Heart right ventricle (tissue), 16 donors: Measurements from ENCODE around the gene CRHR2. TPM values are rescaled to one million over a fixed set of nuclear protein-coding genes. Genes with fewer than 3 reads are reported as not detected.

ENCODE experiments used
- ATAC-seq, 8 donors: fragments of 200-7000 bp; cut with Tn5 transposase; one replicate each; pipeline ENCODE4 v1.9.1; 2020; ENCODE audit warnings: mild to moderate bottlenecking in 8 of 8, moderate library complexity in 8 of 8, moderate number of reproducible peaks in 1 of 8
- DNase-seq, 2 donors: peaks; one replicate each; pipeline ENCODE4 v3.0.0-alpha.2; 2020
- H3K27ac ChIP-seq, 10 donors: fragments of 200-600 bp; sonication (generic) in 2 of 10; one replicate each; pipeline versions ENCODE4 v1.5.0 to v1.8.0; 2020 to 2022; ENCODE audit warnings: mild to moderate bottlenecking in 3 of 10
- H3K27me3 ChIP-seq, 7 donors: fragments of 200-600 bp; one replicate each; pipeline ENCODE4 v1.8.0; 2021 to 2022; ENCODE audit warnings: mild to moderate bottlenecking in 2 of 7
- H3K36me3 ChIP-seq, 9 donors: fragments of 200-600 bp; sonication (generic) in 1 of 9; one replicate each; pipeline versions ENCODE4 v1.5.0 to v1.8.0; 2020 to 2022; ENCODE audit warnings: mild to moderate bottlenecking in 2 of 9
- H3K4me1 ChIP-seq, 9 donors: fragments of 200-600 bp; sonication (generic) in 1 of 9; one replicate each; pipeline versions ENCODE4 v1.5.0 to v1.8.0; 2020 to 2022; ENCODE audit warnings: mild to moderate bottlenecking in 4 of 9
- H3K4me3 ChIP-seq, 10 donors: fragments of 200-600 bp; sonication (generic) in 2 of 10; one replicate each; pipeline versions ENCODE4 v1.5.0 to v1.8.0; 2020 to 2022; ENCODE audit warnings: mild to moderate bottlenecking in 7 of 10, moderate library complexity in 2 of 10
- H3K9me3 ChIP-seq, 11 donors: fragments of 200-600 bp in 10 of 11; sonication (generic) in 2 of 11; one replicate each; pipeline versions ENCODE4 v1.5.0 to v1.8.0; 2013 to 2022; ENCODE audit warnings: mild to moderate bottlenecking in 2 of 11, control low read depth in 1 of 11, moderate library complexity in 1 of 11
- WGBS, 2 donors: extraction: QIAGEN DNeasy Blood & Tissue Kit; methylation state at CpG; one replicate each; pipeline ENCODE4 v1.1.7; 2013; ENCODE audit warnings: inconsistent platforms in 1 of 2; 5-methylcytosine and 5-hydroxymethylcytosine counted together
- intact Hi-C, 10 donors: fragments of 100-400 bp; cut with DNase I; formaldehyde crosslinking; loops; one replicate each; pipeline versions ENCODE4 v1.11.1 to v1.14.2; 2022
- polyA plus RNA-seq, 2 donors: library from polyadenylated mRNA; stranded (reverse); fragments of 200-250 nt; gene quantifications; one replicate each; pipeline ENCODE4 v1.2.3, GENCODE V29; 2013
- total RNA-seq, 10 donors: library from RNA; stranded (reverse); fragmentation: NEBNext Ultra II Directional in 3 of 10; extraction: Animal tissue kit (Norgen Biotek cat#: 25700) in 3 of 10; gene quantifications; one replicate each; pipeline versions ENCODE4 v1.2.1 to v1.2.4, GENCODE V29; 2021 to 2023
- TF ChIP-seq, protein P1 (sequence below), 9 donors: fragments of 200-600 bp; sonication (generic) in 2 of 9; IDR thresholded peaks; one replicate each; pipeline versions ENCODE4 v1.5.0 to v1.8.0; 2021 to 2022; ENCODE audit warnings: antibody characterized with exemption in 9 of 9, mild to moderate bottlenecking in 5 of 9, moderate library complexity in 1 of 9
- donor health status: Arrhythmogenic right ventricular cardiomyopathy.
- donor health status: ischemic (EF 13 %, LVEDD 7.1; RV severe dilation, severe dysfunction).
- donor health status: healthy with polysubstance abuse.
- donor health status: DM: no; HTN: yes; CAD: no.
- donor health status: DM: no; HTN: no; CAD: no.
- donor health status: ischemic (EF 25% LVEDD 6.9; RV normal size, moderate dysfunction).
- donor health status: ischemic (EF 25% LVEDD 5.7; RV mildly dilated, moderate dysfunction).
- donor health status: healthy.
- donor health status: DM: yes; HTN: yes; CAD: no.
- donor health status: Ischemic cardiomyopathy.
- donor health status: ischemic (EF 35%, LVEDD 5.7; RV mildly dilated, moderate dysfunction).
- donor health status: nonischemic (EF 11% LVEDD 7.7; RV severe dilation, severe dysfunction).
- donor health status: DM: yes; HTN: yes; CAD: no.
- donor health status: PGD.
- donor health status: ischemic (EF 29% LVEDD 5.4; RV normal size, mild dysfunction).
- donor health status: nonischemic (EF 23%, LVEDD 6.1; RV moderate dilation, normal function).

CRHR2 gene
- total and polyA plus RNA-seq, 12 donors = 0.07 to 1.2 (median 0.28) TPM; not detected in 1

DNA sequence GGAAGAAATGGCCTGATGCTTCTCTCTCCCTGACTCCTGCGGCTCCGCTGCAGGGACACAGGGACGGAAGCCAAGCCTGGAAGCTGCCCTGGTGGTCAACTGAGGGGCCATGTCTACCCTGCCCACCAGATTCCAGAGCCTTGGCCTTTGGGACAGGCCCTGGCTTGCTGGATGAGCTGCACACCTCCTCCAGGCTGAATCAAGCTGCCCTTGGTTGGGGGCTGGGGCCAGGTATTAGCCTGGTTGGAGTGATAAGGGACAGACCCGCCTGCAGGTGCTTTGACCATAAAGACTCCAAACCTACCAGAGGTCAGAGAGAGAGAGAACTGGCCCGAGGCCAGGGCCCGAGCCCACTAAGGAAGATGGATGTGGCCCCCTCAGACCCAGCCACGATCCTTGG lies 30.1 kb downstream of the CRHR2 start:
- no peak overlapping the region for H3K4me3 ChIP-seq
- 89% methylated on average over 7 of the region's 7 CpGs for WGBS, 2 donors
- no peaks in the 10 kb centered on the region for H3K9me3 ChIP-seq
- H3K36me3 ChIP-seq = no peaks in the 10 kb centered on the region
- TF ChIP-seq, protein P1, sequence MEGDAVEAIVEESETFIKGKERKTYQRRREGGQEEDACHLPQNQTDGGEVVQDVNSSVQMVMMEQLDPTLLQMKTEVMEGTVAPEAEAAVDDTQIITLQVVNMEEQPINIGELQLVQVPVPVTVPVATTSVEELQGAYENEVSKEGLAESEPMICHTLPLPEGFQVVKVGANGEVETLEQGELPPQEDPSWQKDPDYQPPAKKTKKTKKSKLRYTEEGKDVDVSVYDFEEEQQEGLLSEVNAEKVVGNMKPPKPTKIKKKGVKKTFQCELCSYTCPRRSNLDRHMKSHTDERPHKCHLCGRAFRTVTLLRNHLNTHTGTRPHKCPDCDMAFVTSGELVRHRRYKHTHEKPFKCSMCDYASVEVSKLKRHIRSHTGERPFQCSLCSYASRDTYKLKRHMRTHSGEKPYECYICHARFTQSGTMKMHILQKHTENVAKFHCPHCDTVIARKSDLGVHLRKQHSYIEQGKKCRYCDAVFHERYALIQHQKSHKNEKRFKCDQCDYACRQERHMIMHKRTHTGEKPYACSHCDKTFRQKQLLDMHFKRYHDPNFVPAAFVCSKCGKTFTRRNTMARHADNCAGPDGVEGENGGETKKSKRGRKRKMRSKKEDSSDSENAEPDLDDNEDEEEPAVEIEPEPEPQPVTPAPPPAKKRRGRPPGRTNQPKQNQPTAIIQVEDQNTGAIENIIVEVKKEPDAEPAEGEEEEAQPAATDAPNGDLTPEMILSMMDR (IDR thresholded peaks at IDR 0.05) = no peak
- H3K4me1 ChIP-seq = no peaks in the 10 kb centered on the region
- intact Hi-C loops = no loop called here
- H3K27me3 ChIP-seq = no peaks in the 10 kb centered on the region
- DNase-seq (no peak), ATAC-seq (no peak)
- no peak overlapping the region for H3K27ac ChIP-seq

- intact Hi-C loops = no loop called here
- ATAC-seq (no peak), DNase-seq (no peak)
- no peak overlapping the region for H3K4me3 ChIP-seq
- H3K36me3 ChIP-seq = peaks cover 0 to 7% (median 0%) of the 10 kb centered on the region in 9 donors
- H3K9me3 ChIP-seq = no peaks in the 10 kb centered on the region
- no peaks in the 10 kb centered on the region for H3K27me3 ChIP-seq
- no peaks in the 10 kb centered on the region for H3K4me1 ChIP-seq
- TF ChIP-seq, protein P1 (IDR thresholded peaks at IDR 0.05) = no peak
- WGBS, 2 donors = 71 to 79% methylated on average over 7 of the region's 7 CpGs
- no peak overlapping the region for H3K27ac ChIP-seq
Observed at GRCh38 chr7:30650421-30650808, 31.8 kb downstream of the CRHR2 start.

- Histone ChIP-seq H3K4me3 (no peak overlapping the region), H3K27me3 (no peaks in the 10 kb centered on the region), H3K27ac (no peak overlapping the region), H3K4me1 (no peaks in the 10 kb centered on the region), H3K36me3 (peaks cover 0 to 13% (median 0%) of the 10 kb centered on the region in 9 donors), H3K9me3 (no peaks in the 10 kb centered on the region)
- DNase-seq (no peak), ATAC-seq (no peak)
- TF ChIP-seq, protein P1 (IDR thresholded peaks at IDR 0.05) = no peak
- intact Hi-C loops = no loop called here
- WGBS, 2 donors = 83 to 87% methylated on average over 13 of the region's 13 CpGs
Observed at GRCh38 chr7:30649717-30650420, 32.4 kb downstream of the CRHR2 start.

DNA sequence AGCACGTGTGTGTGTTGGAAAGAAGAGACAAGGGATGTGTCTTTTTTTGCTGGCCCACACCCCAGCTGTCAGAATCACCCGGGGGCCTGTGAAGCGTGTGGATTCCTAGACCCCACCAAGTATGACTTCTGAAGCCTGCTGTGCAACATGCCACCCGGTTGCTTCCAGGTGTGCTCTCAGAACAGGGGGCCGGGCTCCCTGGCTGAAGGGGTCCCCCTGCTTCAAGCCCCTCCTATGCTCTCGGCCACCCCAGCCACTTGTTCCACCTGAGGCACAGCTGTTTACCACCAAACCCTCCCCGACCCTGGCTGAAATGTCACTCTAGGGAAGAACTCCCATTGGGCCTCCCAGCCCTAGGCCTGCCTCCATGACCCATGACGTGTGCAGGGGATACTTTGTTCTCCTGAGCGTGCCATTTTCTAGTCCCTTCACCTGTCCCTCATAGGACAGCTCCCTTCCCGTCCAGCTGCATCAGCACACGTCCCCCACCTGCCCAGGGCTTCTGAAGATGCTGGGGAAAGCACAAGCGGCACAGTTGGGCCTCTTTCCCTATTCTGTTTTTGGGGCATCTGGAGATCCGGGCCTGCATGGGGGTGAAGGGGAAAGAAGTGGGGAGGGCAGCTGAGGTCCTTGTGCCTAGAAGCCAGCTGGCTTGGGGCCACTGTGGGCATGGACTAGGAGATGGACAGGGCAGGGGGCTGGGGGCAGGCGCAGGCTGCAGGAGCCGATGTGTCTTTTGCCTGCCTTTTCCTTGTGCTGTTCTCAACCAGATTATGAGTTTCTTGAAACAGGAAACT lies 33.3 kb downstream of the CRHR2 start:
- DNase-seq (no peak), ATAC-seq (no peak)
- Histone ChIP-seq H3K9me3 (no peaks in the 10 kb centered on the region), H3K27me3 (no peaks in the 10 kb centered on the region), H3K4me1 (no peaks in the 10 kb centered on the region), H3K36me3 (peaks cover 0 to 18% (median 0%) of the 10 kb centered on the region in 9 donors), H3K4me3 (no peak overlapping the region), H3K27ac (no peak overlapping the region)
- TF ChIP-seq, protein P1 (IDR thresholded peaks at IDR 0.05) = no peak
- intact Hi-C loops = no loop called here
- 90 to 92% methylated on average over 15 of the region's 15 CpGs for WGBS, 2 donors
